Keratinocyte (primary cell): Measurements from ENCODE around the gene TCF7L2. TPM values are rescaled to one million over a fixed set of nuclear protein-coding genes. Genes with fewer than 3 reads are reported as not detected.

ENCODE experiments used
- DNase-seq: peaks from one replicate; pipeline ENCODE4 v3.0.0-alpha.2; 2011; ENCODE audit warnings: low read depth, missing footprints, low spot score
- FAIRE-seq: peaks from 2 replicates; lab custom pipeline; 2011; peaks lifted over from hg19 to GRCh38; lab: Jason Lieb, UNC
- H2AFZ ChIP-seq: 2 replicates; pipeline ENCODE4 v1.6.0; 2012; ENCODE audit warnings: low read length, control low read depth, inconsistent platforms; ENCODE audit not compliant: control insufficient read depth
- H3K27ac ChIP-seq: 2 replicates; pipeline ENCODE4 v1.5.1; 2011; ENCODE audit warnings: low read length; ENCODE audit not compliant: control insufficient read depth, insufficient read depth
- H3K27me3 ChIP-seq: 3 replicates; pipeline ENCODE4 v1.6.0; 2011; ENCODE audit warnings: low read length; ENCODE audit not compliant: control insufficient read depth, insufficient read depth; ENCODE audit errors: extremely low read depth
- H3K36me3 ChIP-seq, 2 experiments: 2 replicates in 1 of 2; 3 replicates in 1 of 2; pipeline ENCODE4 v1.5.1; 2011; ENCODE audit warnings: low read length in 2 of 2, mild to moderate bottlenecking in 1 of 2; ENCODE audit not compliant: control insufficient read depth in 2 of 2, insufficient read depth in 2 of 2; ENCODE audit errors: extremely low read depth in 1 of 2
- H3K4me1 ChIP-seq: 3 replicates; pipeline ENCODE4 v1.5.1; 2011; ENCODE audit warnings: low read length; ENCODE audit not compliant: control insufficient read depth, insufficient read depth; ENCODE audit errors: extremely low read depth
- H3K4me2 ChIP-seq: 3 replicates; pipeline ENCODE4 v1.6.0; 2011; ENCODE audit warnings: low read depth, low read length; ENCODE audit not compliant: control insufficient read depth, insufficient read depth; ENCODE audit errors: extremely low read depth
- H3K4me3 ChIP-seq, 3 experiments: fragments of 200-600 bp in 1 of 3; sonication (generic) in 1 of 3; 2 replicates in 2 of 3; 3 replicates in 1 of 3; pipeline ENCODE4 v1.5.1; 2011 to 2016; ENCODE audit warnings: low read length in 3 of 3, mild to moderate bottlenecking in 3 of 3, control low read depth in 2 of 3, inconsistent platforms in 1 of 3, low read depth in 1 of 3, mixed read lengths in 1 of 3, mixed run types in 1 of 3, moderate library complexity in 1 of 3; ENCODE audit not compliant: control insufficient read depth in 2 of 3, insufficient read depth in 2 of 3; ENCODE audit errors: extremely low read depth in 1 of 3
- H3K79me2 ChIP-seq: 2 replicates; pipeline ENCODE4 v1.6.0; 2012; ENCODE audit warnings: low read length; ENCODE audit not compliant: control insufficient read depth, insufficient read depth
- H3K9ac ChIP-seq: 3 replicates; pipeline ENCODE4 v1.6.0; 2011; ENCODE audit warnings: low read length; ENCODE audit not compliant: control insufficient read depth, insufficient read depth; ENCODE audit errors: extremely low read depth
- H3K9me1 ChIP-seq: 3 replicates; pipeline ENCODE4 v1.6.0; 2011; ENCODE audit warnings: low read length; ENCODE audit not compliant: control insufficient read depth, insufficient read depth; ENCODE audit errors: extremely low read depth
- H3K9me3 ChIP-seq: 2 replicates; pipeline ENCODE4 v1.5.1; 2012; ENCODE audit warnings: low read depth, low read length; ENCODE audit not compliant: control insufficient read depth
- H4K20me1 ChIP-seq: 3 replicates; pipeline ENCODE4 v1.6.0; 2011; ENCODE audit warnings: low read length; ENCODE audit not compliant: control insufficient read depth, insufficient read depth; ENCODE audit errors: extremely low read depth
- EZH2 ChIP-seq: IDR thresholded peaks from one replicate; pipeline ENCODE4 v1.6.1; 2012; ENCODE audit warnings: inconsistent platforms, mild to moderate bottlenecking, low read length, moderate library complexity
- dilution Hi-C: fragments of 300-500 bp; cut with MboI; formaldehyde crosslinking; loops from one replicate; pipeline ENCODE4 v1.7.0; 2020; ENCODE audit warnings: low sequenced_read_pairs; ENCODE audit not compliant: extremely low pct_ligation_motif_present
- polyA plus RNA-seq, 5 experiments: library from polyadenylated mRNA; depleted of rRNA in 3 of 5; stranded (reverse) in 3 of 5; stranded (forward) in 1 of 5; unstranded in 1 of 5; fragments of >200 nt; gene quantifications; 1 replicate in 1 of 5; 2 replicates in 3 of 5; 3 replicates in 1 of 5; pipeline versions ENCODE4 v1.2.1 to v1.2.3, GENCODE V29; 2011 to 2012; ENCODE audit warnings: missing spikeins in 2 of 5, low read depth in 1 of 5, low replicate concordance in 1 of 5
- TF ChIP-seq, protein P1 (sequence below), 3 experiments: IDR thresholded peaks in 1 of 3; conservative IDR thresholded peaks in 1 of 3; optimal IDR thresholded peaks in 1 of 3; 2 replicates in 2 of 3; 3 replicates in 1 of 3; pipeline versions ENCODE3 to v1.5.1; 2011; ENCODE audit warnings: low read length in 3 of 3, mild to moderate bottlenecking in 3 of 3, moderate library complexity in 2 of 3, control low read depth in 1 of 3, inconsistent platforms in 1 of 3; ENCODE audit not compliant: insufficient read depth in 2 of 3; ENCODE audit errors: extremely low read depth in 1 of 3

TCF7L2 gene
- polyA plus RNA-seq, 1 donor (not counting 4 experiments of a cell fraction or from before 2014, with no cell fraction given) = 2.5 TPM

DNA sequence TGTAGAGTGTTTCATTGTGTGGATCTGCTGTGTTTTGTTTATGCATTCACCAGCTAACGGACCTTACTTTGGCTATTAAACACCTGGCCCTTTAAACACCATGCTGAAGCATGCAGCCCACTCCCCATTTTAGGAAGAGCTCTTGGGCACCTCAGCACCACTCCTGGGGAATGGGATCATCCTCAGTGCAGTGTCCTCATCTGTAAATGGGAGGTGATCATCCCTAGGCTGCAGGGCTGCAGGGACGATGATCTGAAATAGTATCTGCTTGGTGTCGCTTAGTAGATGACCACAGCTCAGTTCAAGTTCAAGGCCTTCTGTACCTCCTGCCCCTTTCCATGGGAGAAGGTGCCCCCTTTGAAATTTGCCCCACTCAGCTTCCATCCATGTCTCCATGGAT, 229.9 kb downstream of the TCF7L2 start:
- no peaks in the 10 kb centered on the region for H3K4me1 ChIP-seq
- FAIRE-seq (no peak), DNase-seq (no peak)
- H2AFZ ChIP-seq = no peak overlapping the region
- H3K27me3 ChIP-seq = no peaks in the 10 kb centered on the region
- dilution Hi-C loops = no loop called here
- no peak overlapping the region for H3K27ac ChIP-seq
- no peaks in the 10 kb centered on the region for H3K9me1 ChIP-seq
- H4K20me1 ChIP-seq = no peaks in the 10 kb centered on the region
- H3K9ac ChIP-seq = no peak overlapping the region
- no peak overlapping the region for H3K4me3 ChIP-seq
- no peaks in the 10 kb centered on the region for H3K36me3 ChIP-seq
- no peak overlapping the region for H3K4me2 ChIP-seq
- H3K9me3 ChIP-seq = no peaks in the 10 kb centered on the region
- H3K79me2 ChIP-seq = no peaks in the 10 kb centered on the region
- TF ChIP-seq, protein P1, sequence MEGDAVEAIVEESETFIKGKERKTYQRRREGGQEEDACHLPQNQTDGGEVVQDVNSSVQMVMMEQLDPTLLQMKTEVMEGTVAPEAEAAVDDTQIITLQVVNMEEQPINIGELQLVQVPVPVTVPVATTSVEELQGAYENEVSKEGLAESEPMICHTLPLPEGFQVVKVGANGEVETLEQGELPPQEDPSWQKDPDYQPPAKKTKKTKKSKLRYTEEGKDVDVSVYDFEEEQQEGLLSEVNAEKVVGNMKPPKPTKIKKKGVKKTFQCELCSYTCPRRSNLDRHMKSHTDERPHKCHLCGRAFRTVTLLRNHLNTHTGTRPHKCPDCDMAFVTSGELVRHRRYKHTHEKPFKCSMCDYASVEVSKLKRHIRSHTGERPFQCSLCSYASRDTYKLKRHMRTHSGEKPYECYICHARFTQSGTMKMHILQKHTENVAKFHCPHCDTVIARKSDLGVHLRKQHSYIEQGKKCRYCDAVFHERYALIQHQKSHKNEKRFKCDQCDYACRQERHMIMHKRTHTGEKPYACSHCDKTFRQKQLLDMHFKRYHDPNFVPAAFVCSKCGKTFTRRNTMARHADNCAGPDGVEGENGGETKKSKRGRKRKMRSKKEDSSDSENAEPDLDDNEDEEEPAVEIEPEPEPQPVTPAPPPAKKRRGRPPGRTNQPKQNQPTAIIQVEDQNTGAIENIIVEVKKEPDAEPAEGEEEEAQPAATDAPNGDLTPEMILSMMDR (optimal IDR thresholded peaks at IDR 0.05 in 1 of 3, IDR thresholded peaks at IDR 0.05 in 1 of 3, conservative IDR thresholded peaks at IDR 0.05 in 1 of 3; ENCODE audit: extremely low read depth in 1 of 3, insufficient read depth in 2 of 3, low read length in 3 of 3) = no peak
- TF ChIP-seq EZH2 = no peak

DNA sequence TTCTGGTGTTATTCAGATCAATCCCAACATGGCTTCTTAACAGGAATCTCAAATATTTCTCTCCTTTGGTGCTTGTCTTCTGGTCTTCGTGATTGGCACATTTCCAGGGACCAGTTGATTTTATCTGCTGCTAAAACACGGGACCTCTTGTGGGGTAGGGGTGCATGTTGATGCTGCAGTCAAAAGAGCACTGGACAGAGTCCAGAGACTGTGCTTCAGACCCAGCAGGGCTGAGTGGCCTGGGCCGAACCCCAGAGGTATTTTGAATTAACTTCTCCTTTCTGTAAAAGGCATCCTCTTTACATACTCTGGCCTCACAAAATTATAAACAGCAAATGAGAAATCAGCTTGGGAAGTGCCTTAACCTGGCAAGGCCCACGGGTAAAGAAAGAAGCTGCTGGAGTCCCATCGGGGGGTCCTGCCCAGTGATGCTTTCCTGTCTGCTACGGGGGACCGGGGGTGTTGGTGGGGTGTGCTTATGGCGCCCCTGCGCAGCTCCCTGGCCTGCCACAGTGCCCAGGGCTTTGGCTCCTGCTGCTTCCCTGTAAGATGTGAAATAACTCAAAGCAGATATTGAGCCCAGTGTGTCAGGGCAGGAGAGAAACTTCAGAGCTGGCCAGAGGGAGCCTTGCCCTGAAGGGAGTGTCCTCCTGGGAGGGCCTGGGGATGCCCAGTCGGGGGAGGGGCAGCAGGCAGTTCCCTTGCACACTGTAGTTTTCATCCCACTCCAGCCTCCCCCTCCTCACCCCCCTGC, 230.5 kb downstream of the TCF7L2 start:
- H4K20me1 ChIP-seq = no peaks in the 10 kb centered on the region
- H3K36me3 ChIP-seq = no peaks in the 10 kb centered on the region
- H3K27me3 ChIP-seq = no peaks in the 10 kb centered on the region
- no peak overlapping the region for H3K9ac ChIP-seq
- H3K4me1 ChIP-seq = no peaks in the 10 kb centered on the region
- no peaks in the 10 kb centered on the region for H3K9me3 ChIP-seq
- H3K9me1 ChIP-seq = no peaks in the 10 kb centered on the region
- no peak overlapping the region for H3K27ac ChIP-seq
- DNase-seq = no peak
- dilution Hi-C loops = no loop called here
- no peak for TF ChIP-seq EZH2
- TF ChIP-seq, protein P1 (optimal IDR thresholded peaks at IDR 0.05 in 1 of 3, IDR thresholded peaks at IDR 0.05 in 1 of 3, conservative IDR thresholded peaks at IDR 0.05 in 1 of 3; ENCODE audit: extremely low read depth in 1 of 3, insufficient read depth in 2 of 3, low read length in 3 of 3) = no peak
- H3K4me3 ChIP-seq = no peak overlapping the region
- H2AFZ ChIP-seq = no peak overlapping the region
- H3K4me2 ChIP-seq = no peak overlapping the region
- FAIRE-seq = no peak
- no peaks in the 10 kb centered on the region for H3K79me2 ChIP-seq
